GM23248 (cell line): ENCODE results near the gene FER1L5. TPM values are rescaled to one million over a fixed set of nuclear protein-coding genes. Genes with fewer than 3 reads are reported as not detected.
"Not testable (repeated sequence)": the region's sequence is repeated elsewhere in the genome, so short reads cannot be mapped to it uniquely, and the experiment has no call there.

ENCODE experiments used
- DNase-seq: peaks from one replicate; pipeline ENCODE4 v3.0.0-alpha.2; 2015
- H2AFZ ChIP-seq: fragments of 200-600 bp; sonication (generic); 2 replicates; pipeline ENCODE4 v1.6.1; 2016; ENCODE audit warnings: antibody characterized with exemption
- H3F3A ChIP-seq: fragments of 200-600 bp; sonication (generic); 2 replicates; pipeline ENCODE4 v1.6.1; 2016; ENCODE audit warnings: mild to moderate bottlenecking, antibody characterized with exemption, mixed run types; ENCODE audit not compliant: insufficient read depth
- H3K27ac ChIP-seq: fragments of 200-600 bp; sonication (generic); 2 replicates; pipeline ENCODE4 v1.5.1; 2016; ENCODE audit warnings: mild to moderate bottlenecking
- H3K27me3 ChIP-seq: fragments of 200-600 bp; sonication (generic); replicated peaks from 2 replicates; pipeline ENCODE4 v1.6.1; 2016; ENCODE audit warnings: mild to moderate bottlenecking; ENCODE audit not compliant: insufficient read depth
- H3K36me3 ChIP-seq: fragments of 200-600 bp; sonication (generic); 2 replicates; pipeline ENCODE4 v1.6.1; 2016; ENCODE audit warnings: low read depth, mild to moderate bottlenecking
- H3K4me1 ChIP-seq: fragments of 200-600 bp; sonication (generic); 2 replicates; pipeline ENCODE4 v1.6.1; 2016; ENCODE audit warnings: mild to moderate bottlenecking; ENCODE audit not compliant: insufficient read depth
- H3K4me2 ChIP-seq: fragments of 200-600 bp; sonication (generic); one replicate; pipeline ENCODE4 v1.6.1; 2016; ENCODE audit warnings: mild to moderate bottlenecking; ENCODE audit not compliant: unreplicated experiment
- H3K4me3 ChIP-seq: fragments of 200-600 bp; sonication (generic); 2 replicates; pipeline ENCODE4 v1.5.1; 2016; ENCODE audit warnings: mild to moderate bottlenecking
- H3K79me2 ChIP-seq: fragments of 200-600 bp; sonication (generic); 2 replicates; pipeline ENCODE4 v1.6.1; 2016; ENCODE audit warnings: mild to moderate bottlenecking; ENCODE audit not compliant: insufficient read depth
- H3K9ac ChIP-seq: fragments of 200-600 bp; sonication (generic); 2 replicates; pipeline ENCODE4 v1.6.1; 2016; ENCODE audit warnings: mild to moderate bottlenecking
- H3K9me2 ChIP-seq: fragments of 200-600 bp; sonication (generic); 2 replicates; pipeline ENCODE4 v1.6.1; 2016; ENCODE audit warnings: mixed run types, mild to moderate bottlenecking, moderate library complexity; ENCODE audit not compliant: insufficient read depth
- H3K9me3 ChIP-seq: fragments of 200-600 bp; sonication (generic); one replicate; pipeline ENCODE4 v1.6.1; 2017; ENCODE audit warnings: low read depth
- H4K20me1 ChIP-seq: fragments of 200-600 bp; sonication (generic); 2 replicates; pipeline ENCODE4 v1.6.0; 2016; ENCODE audit not compliant: insufficient read depth
- EZH2 ChIP-seq: fragments of 200-600 bp; sonication (generic); IDR thresholded peaks from 2 replicates; pipeline ENCODE4 v1.6.1; 2018; ENCODE audit warnings: antibody characterized with exemption, mild to moderate bottlenecking; ENCODE audit not compliant: insufficient read depth, poor library complexity, severe bottlenecking
- EZH2phosphoT487 ChIP-seq: fragments of 200-600 bp; sonication (generic); IDR thresholded peaks from 2 replicates; pipeline ENCODE4 v1.6.1; 2018; ENCODE audit warnings: antibody characterized with exemption, moderate library complexity, mild to moderate bottlenecking, low read depth; ENCODE audit not compliant: insufficient read depth
- WGBS, 2 experiments: methylation state at CpG; one replicate each; pipeline ENCODE4 v1.1.6; 2015 to 2017; ENCODE audit warnings: low lambda C conversion rate in 2 of 2, low coverage in 1 of 2; ENCODE audit errors: missing lambda C conversion rate in 2 of 2; 5-methylcytosine and 5-hydroxymethylcytosine counted together
- in situ Hi-C: fragments of 300-500 bp; cut with MboI; formaldehyde crosslinking; loops from 2 replicates; pipeline ENCODE4 v1.15.0; 2020
- polyA plus RNA-seq: library from polyadenylated mRNA; unstranded; fragments of >200 nt; fragmentation: Nextera tagmentation; extraction: Ambion mirVana; gene quantifications from 2 replicates; pipeline ENCODE4 v1.2.1, GENCODE V29; 2016
- total RNA-seq: library from RNA; depleted of rRNA; stranded (reverse); fragments of >200 nt; shearing (Covaris generic); gene quantifications from 2 replicates; pipeline ENCODE4 v1.2.3, GENCODE V29; 2014

Gene FER1L5
- total and polyA plus RNA-seq, 2 experiments from 2014 or later = under 0.01 to 0.08 TPM

GRCh38 chr2:96664366-96664925 lies 21.9 kb downstream of the FER1L5 start:
- in situ Hi-C loops = no loop called here
- Histone ChIP-seq H3K27me3 (no peaks in the 10 kb centered on the region), H3K27ac (peak overlapping the region; percentile 86), H3K9ac (peak overlapping the region; percentile 63), H3K4me1 (peaks cover 15% of the 10 kb centered on the region; the same call in 1 of the 2 replicates), H4K20me1 (no peaks in the 10 kb centered on the region), H3F3A (peaks cover 19% of the 10 kb centered on the region), H3K9me3 (no peaks in the 10 kb centered on the region), H3K4me3 (0 out of 2 replicates have a peak overlapping the region, but pooled peaks have one; percentile 10), H3K36me3 (no peaks in the 10 kb centered on the region), H2AFZ (peak overlapping the region; percentile 74), H3K4me2 (peak overlapping the region; percentile 57), H3K9me2 (no peaks in the 10 kb centered on the region), H3K79me2 (no peaks in the 10 kb centered on the region)
- 82% methylated on average over 3 of the region's 3 CpGs for WGBS, 2 experiments
- no peak for DNase-seq
- TF ChIP-seq EZH2phosphoT487 (no peak), EZH2 (no peak)

GRCh38 chr2:96665083-96665569 lies 22.6 kb downstream of the FER1L5 start:
- Histone ChIP-seq H3K9me2 (no peaks in the 10 kb centered on the region), H3K27ac (peak overlapping the region; percentile 86), H3F3A (peaks cover 19% of the 10 kb centered on the region), H3K79me2 (no peaks in the 10 kb centered on the region), H3K27me3 (no peaks in the 10 kb centered on the region), H3K36me3 (no peaks in the 10 kb centered on the region), H3K9me3 (no peaks in the 10 kb centered on the region), H4K20me1 (no peaks in the 10 kb centered on the region), H3K4me1 (peaks cover 15% of the 10 kb centered on the region; the same call in 1 of the 2 replicates), H3K4me2 (peak overlapping the region; percentile 57), H3K4me3 (0 out of 2 replicates have a peak overlapping the region, but pooled peaks have one; percentile 10), H3K9ac (peak overlapping the region; percentile 63), H2AFZ (peak overlapping the region; percentile 74)
- no peak for TF ChIP-seq EZH2phosphoT487
- no peak for TF ChIP-seq EZH2
- peak; percentile 98 for DNase-seq
- WGBS, 2 experiments = 29 to 41% methylated on average over 3 of the region's 3 CpGs
- in situ Hi-C loops = no loop called here

DNA sequence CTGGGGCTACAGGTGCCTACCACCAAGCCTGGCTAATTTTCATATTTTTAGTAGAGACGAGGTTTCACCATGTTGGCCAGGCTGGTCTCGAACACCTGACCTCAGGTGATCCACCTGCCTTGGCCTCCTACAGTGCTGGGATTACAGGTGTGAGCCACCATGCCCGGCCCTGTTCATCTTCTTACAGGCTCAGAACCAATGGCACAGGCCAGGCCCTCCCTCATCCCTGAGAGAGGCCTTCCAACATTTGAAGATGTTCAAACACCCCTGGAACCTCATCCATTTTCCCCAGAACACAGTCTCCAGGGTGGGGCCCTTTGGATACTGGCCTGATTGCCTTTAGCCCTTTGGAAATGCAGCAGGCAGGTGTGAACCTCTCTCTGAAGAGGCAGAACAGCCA lies 23.2 kb downstream of the FER1L5 start:
- H3K9me2 ChIP-seq, in situ Hi-C loops, H3K36me3 ChIP-seq, H4K20me1 ChIP-seq, H3K4me3 ChIP-seq, H3K9me3 ChIP-seq, H3K79me2 ChIP-seq, DNase-seq, H3K27me3 ChIP-seq: not testable (repeated sequence)
- H3K9ac ChIP-seq = peak overlapping the region; percentile 44
- H3K27ac ChIP-seq = peak overlapping the region; percentile 86
- peak overlapping the region; percentile 52 for H3K4me2 ChIP-seq
- peaks cover 19% of the 10 kb centered on the region for H3F3A ChIP-seq
- H2AFZ ChIP-seq = peak overlapping the region; percentile 61
- 77 to 83% methylated on average over 3 of the region's 3 CpGs for WGBS, 2 experiments
- peaks cover 15% of the 10 kb centered on the region; the same call in 1 of the 2 replicates for H3K4me1 ChIP-seq

DNA sequence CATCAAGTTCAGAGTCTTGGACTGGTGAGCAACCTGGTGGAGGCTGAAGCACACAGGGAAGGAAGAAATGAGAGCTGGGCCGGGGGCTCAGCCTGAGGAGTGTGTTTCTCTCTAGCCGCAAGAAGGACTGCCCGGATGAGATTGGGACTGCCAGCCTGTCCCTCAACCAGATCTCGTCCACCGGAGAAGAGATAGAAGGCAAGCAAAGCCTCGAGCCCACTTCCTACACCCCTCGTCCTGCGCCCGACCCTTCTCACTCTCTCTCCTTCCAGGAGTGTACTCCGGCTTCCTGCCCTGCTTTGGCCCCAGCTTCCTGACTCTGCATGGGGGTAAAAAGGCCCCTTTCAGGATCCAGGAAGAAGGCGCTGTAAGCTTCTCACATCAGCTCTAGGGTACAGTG lies 26.2 kb downstream of the FER1L5 start:
- no peak overlapping the region for H2AFZ ChIP-seq
- 89 to 91% methylated on average over 11 of the region's 11 CpGs for WGBS, 2 experiments
- no peaks in the 10 kb centered on the region for H3K36me3 ChIP-seq
- no peaks in the 10 kb centered on the region for H3K27me3 ChIP-seq
- H3K79me2 ChIP-seq = no peaks in the 10 kb centered on the region
- peaks cover 15% of the 10 kb centered on the region; the same call in 1 of the 2 replicates for H3K4me1 ChIP-seq
- DNase-seq = no peak
- no peak for TF ChIP-seq EZH2phosphoT487
- no peaks in the 10 kb centered on the region for H4K20me1 ChIP-seq
- no peak overlapping the region for H3K4me3 ChIP-seq
- in situ Hi-C loops = no loop called here
- H3K9me2 ChIP-seq = no peaks in the 10 kb centered on the region
- H3K9me3 ChIP-seq = no peaks in the 10 kb centered on the region
- H3K4me2 ChIP-seq = no peak overlapping the region
- H3F3A ChIP-seq = peaks cover 19% of the 10 kb centered on the region
- H3K27ac ChIP-seq = no peak overlapping the region
- no peak overlapping the region for H3K9ac ChIP-seq
